Amygdala (tissue), 56 donors: ENCODE results near the gene DCAF6.

ENCODE experiments used
- DNase-seq, 56 donors: peaks; one replicate each; lab custom pipeline; 2025; lab: John Stamatoyannopoulos, UW

Gene DCAF6

DNA sequence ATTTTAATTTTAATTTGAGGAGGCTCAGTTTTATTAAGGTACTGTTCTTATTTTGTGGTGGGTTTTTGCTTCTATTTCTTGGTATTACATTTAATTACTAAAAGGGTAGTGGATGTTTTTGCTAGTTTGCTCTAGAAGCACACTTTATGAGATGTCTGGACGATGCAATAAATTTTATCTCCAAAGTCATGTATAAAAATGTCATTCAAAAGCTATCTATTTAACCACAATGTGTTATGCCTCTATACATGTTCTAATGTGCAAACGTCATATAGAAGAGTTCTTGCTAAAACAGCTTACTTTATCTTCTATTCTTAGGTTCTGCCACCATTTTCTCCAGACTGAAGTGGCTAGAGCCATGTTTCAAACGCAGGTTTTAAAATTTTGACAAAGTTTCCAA lies 13.3 kb downstream of the DCAF6 start:
- DNase-seq = no peak

DNA sequence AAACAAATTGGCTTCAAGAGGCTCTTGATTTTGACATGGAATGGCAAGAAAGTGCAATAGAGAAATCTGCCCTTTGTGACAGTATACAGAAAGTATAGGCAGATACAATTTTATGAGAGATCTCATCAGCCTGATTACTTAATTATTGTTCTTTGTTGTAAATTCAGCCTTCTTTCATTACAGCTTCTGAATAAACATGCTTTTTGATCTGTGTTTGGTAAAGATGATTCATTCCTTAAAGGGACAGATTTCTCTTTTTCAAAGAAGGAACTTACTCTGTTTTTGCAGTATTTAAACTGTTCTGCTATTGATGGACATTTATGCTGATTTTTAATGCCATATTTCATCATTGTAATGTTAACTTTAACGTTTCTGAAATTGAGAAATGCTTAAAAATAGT lies 14.1 kb downstream of the DCAF6 start:
- no peak for DNase-seq

GRCh38 chr1:167955915-167956314 lies 19.4 kb downstream of the DCAF6 start:
- DNase-seq = no peak

DNA sequence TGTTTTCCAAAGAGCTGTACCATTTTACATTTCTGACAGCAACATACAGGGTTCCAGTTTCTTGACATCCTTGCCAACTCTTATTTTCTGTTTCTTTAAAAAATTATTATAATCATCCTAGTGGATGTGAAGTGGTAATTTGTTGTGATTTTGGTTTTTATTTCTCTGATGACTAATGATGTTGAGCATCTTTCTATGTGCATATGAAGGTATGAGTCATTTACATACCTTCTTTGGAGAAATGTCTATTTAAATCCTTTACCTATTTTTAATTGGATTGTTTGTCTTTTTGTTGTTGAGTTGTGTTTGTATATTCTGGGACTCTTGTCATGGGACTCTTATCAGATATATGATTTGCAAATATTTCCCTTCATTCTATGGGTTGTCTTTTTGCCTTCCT lies 21.2 kb downstream of the DCAF6 start:
- DNase-seq = no peak

DNA sequence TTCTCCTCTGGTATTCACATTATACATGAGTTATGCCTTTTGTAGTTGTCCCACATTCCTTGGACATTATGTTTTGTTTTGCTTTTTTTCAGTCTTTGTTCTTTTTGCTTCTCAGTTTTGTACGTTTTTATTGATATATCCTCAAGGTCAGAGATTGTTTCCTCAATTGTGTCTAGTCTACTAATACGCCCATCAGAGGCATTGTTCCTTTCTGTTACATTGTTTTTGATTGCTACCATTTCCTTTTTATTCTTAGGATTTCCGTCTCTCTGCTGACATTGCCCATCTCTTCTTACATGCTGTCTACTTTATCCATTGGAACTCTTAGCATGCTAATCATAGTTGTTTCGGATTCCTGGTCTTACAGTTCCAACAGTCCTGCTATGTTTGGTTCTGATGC lies 28.2 kb downstream of the DCAF6 start:
- DNase-seq = no peak

- no peak for DNase-seq
These were observed 29.6 kb downstream of the DCAF6 start for GRCh38 chr1:167966050-167966449.

DNA sequence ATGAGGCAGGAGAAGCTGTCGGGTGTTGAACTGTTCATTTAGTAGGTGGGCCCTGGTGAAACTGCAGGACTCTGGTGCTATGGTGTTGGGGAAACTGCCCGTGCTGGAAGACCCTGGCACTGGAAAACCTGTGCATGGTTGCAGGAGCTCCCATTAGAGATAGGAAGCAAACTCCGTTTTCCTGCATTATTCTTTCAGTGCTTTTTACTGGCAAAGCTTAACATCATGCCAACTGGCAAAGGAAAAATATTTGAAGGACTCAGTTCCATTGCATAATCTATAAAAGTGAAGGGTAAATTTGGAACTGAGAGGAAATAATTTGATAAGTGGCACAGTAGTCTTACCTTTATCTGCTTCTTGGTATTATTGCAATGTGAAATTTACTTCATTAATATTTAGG lies 32.1 kb downstream of the DCAF6 start:
- no peak for DNase-seq

DNA sequence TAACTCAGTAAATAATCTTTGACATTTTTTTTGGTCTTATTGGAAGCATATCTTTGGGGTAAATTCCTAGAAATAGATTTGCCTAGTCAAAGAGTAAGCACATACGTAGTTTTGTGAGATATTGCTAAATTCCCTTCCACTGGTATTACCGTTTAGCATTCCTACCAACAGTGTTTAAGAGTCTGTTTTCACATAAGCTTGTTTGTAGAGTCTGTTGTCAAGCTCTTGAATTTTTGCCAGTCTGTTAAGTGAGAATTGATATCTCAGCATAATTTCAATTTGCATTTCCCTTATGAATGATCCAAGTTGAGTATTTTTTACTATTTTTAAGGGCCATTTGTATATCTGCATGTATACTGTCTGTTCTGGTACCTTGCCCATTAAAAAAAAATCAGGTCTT lies 37.3 kb downstream of the DCAF6 start:
- no peak for DNase-seq

GRCh38 chr1:167974698-167975097 lies 38.2 kb downstream of the DCAF6 start:
- DNase-seq = no peak

DNA sequence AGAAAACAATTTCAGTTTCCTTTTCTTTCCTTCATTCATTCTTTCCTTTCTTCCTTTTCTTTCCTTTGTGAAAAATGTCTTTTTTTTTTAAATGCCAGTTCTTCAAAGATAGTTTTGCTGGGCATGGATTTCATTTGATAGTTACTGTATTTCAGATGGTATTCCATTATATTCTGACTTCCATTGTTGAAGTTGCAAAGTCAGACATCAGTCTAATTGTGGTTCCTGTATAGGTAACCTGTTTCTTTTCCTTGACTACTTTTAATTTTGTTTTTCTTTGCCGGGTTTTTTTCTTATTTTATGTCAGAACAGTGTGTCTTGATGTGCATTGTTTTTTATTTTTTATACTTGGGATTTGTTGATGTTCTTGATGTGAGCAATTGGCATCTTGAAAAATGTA lies 40.8 kb downstream of the DCAF6 start:
- DNase-seq = no peak

DNA sequence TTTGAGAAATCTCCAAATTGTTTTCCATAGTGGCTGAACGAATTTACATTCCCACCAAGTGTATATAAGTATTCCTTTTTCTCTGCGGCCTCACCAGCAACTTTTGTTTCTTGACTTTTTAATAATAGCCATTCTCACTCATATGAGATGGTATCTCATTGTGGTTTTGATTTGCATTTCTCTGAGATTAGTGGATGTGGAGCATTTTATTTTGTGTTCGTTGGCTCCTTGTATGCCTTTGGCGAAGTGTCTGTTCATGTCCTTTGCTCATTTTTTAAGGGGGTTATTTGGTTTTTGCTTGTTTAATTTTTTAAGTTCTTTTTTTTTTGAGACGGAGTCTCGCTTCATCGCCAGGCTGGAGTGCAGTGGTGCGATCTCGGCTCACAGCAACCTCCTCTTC lies 45.5 kb downstream of the DCAF6 start:
- no peak for DNase-seq

- DNase-seq = no peak
These were observed 47.4 kb downstream of the DCAF6 start for GRCh38 chr1:167983797-167984420.

DNA sequence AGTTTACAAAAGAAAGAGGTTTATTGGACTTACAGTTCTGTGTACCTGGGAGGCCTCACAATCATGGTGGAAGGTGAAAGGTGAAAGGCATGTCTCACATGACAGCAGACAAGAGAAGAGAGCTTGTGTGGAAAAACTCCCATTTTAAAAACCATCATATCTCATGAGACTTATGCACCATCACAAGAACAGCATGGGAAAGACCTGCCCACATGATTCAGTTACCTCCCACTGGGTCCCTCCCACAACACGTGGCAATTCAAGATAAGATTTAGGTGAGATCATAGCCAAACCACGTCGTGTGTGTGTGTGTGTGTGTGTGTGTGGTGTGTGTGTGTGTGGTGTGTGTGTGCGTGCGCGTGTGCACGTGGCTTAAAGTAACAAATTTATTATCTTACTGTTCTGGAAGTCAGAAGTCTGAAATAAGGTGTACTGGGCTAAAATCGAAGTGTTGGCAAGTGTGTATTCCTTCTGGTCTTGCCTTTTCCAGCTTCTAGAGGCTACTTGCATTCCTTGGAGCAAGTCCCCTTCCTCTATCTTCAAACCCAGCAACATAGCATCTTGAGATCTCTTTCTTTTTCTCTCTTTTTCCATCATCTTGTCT lies 48.5 kb downstream of the DCAF6 start:
- no peak for DNase-seq

- no peak for DNase-seq
These were observed 50.7 kb downstream of the DCAF6 start for GRCh38 chr1:167987174-167987573.

GRCh38 chr1:167991546-167991945 lies 55.1 kb downstream of the DCAF6 start:
- no peak for DNase-seq

GRCh38 chr1:167993720-167994119 lies 57.2 kb downstream of the DCAF6 start:
- no peak for DNase-seq

- DNase-seq = no peak
These were observed 58.1 kb downstream of the DCAF6 start for GRCh38 chr1:167994560-167994959.

DNA sequence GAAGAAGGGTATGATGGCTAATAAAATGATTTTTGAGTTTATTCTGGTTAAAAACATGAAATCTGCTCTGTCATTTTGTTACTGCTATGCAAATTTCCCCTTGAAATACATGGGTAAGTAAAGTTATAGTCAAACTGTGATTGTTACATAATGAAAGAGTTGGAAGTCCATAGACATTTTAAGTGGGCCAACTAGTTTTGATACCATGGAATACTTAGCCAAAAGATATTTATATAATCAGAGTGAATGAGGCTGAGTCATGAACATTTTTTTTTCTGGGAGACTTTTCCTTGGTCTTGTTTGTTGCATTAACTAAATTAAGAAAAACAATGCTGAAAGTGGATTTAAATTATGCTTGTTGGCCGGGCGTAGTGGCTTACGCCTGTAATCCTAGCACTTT lies 58.6 kb downstream of the DCAF6 start:
- no peak for DNase-seq

- DNase-seq = no peak
These were observed 59.8 kb downstream of the DCAF6 start for GRCh38 chr1:167996266-167996665.

- DNase-seq = no peak
These were observed 60.6 kb downstream of the DCAF6 start for GRCh38 chr1:167997037-167997575.

- no peak for DNase-seq
These were observed 63.4 kb downstream of the DCAF6 start for GRCh38 chr1:167999877-168000276.

- no peak for DNase-seq
These were observed 64.2 kb downstream of the DCAF6 start for GRCh38 chr1:168000656-168001055.

- DNase-seq = no peak
These were observed 64.7 kb downstream of the DCAF6 start for GRCh38 chr1:168001213-168001612.
